ENCODE results near the gene TENT5C.

GRCh38 chr1:117609471-117609911 lies 3.6 kb downstream of the TENT5C start:
- TF ChIP-seq CTCF (IDR thresholded peaks at IDR 0.05) (no peak), POLR2A (IDR thresholded peaks at IDR 0.05) (no peak)
